GM19438 (cell line): ENCODE measurements around the gene LRP3.
"Not testable (repeated sequence)": the region's sequence is repeated elsewhere in the genome, so short reads cannot be mapped to it uniquely, and the experiment has no call there.

ENCODE experiments used
- ATAC-seq: cut with Tn5 transposase; IDR thresholded peaks from one replicate; pipeline ENCODE4 v1.9.1; 2021; ENCODE audit warnings: low read depth; ENCODE audit not compliant: unreplicated experiment

Gene LRP3

DNA sequence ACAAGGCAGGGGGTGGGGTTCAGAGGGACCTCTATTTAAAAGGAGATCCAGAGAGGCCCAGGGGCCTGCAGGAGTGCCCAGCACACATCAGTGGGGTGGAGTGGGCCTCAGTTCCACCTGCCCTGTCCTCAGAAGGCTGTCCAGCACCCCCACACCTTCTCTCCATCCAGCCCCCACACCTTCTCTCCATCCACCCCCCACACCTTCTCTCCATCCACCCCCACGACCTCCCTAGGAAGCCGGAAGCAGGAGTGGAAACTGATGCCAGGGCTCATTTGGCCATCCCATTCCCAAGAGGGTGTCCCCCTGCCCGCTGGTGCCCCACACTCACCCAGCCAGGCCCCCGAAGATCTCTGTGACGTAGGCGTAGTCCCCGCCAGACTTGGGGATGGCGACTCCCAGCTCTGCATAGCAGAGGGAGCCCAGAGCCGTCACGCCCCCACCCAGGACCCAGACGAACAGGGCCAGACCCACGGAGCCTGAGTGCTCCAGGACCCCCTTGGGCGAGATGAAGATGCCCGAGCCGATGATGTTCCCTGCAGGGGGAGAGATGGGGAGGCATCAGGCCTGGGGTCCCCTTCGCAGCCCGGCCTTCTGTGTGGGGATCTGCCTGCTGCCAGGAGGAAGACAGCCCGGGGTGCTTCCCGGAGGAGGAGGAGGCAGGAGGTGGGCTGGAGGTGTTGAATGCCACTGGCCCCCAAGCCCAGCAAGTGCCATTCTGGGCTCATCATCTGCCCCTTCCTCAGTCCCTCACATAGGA is 21.5 kb downstream of the LRP3 start:
- ATAC-seq = no peak

DNA sequence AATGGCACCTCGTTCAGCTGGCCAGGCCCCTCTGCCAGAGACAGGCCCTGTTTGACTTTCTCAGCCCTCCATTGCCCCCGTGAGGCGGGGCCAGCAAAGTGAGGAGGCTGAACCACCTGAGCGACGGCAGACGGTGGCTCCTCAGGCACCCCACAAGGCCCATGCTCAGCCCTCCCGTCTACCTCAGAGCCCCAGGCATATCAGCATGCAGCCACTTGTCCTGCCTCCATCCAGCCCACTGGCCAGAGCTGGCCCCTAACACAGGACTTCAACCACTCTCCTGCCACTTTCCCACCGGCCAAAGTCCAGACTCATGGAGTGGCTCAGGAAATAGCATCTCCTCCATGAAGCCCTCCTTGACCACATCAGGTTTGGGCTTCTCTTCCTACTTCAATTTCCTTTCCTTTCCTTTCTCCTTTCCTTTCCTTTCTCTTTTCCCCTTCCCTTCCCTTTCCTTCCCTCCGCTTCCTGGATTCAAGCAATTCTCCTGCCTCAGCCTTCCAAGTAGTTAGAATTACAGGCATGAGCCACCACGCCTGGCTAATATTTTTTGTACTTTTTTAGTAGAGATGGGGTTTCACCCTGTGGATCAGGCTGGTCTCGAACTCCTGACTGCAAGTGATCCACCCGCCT is 22.2 kb downstream of the LRP3 start:
- ATAC-seq = no peak

DNA sequence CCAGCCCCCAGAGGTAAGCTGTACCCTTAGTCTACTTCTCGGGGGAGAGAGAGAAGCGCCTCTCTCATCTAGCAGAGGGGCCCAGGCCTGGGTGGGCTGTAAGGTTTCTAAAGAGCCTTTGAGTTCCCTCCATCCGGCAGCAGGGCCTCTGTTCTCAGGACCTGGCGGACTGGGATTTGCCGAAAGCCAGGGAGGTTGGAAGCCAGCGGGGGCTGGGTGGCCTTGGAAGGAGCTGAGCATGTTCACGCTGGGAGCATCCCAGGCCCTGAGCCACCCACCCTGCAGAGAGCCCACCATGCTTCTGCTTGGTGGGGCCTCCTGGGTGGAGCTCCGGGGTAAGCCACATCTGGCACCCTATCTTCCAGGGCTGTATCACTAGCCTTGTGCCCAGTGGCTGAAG is 23.8 kb downstream of the LRP3 start:
- ATAC-seq = no peak

DNA sequence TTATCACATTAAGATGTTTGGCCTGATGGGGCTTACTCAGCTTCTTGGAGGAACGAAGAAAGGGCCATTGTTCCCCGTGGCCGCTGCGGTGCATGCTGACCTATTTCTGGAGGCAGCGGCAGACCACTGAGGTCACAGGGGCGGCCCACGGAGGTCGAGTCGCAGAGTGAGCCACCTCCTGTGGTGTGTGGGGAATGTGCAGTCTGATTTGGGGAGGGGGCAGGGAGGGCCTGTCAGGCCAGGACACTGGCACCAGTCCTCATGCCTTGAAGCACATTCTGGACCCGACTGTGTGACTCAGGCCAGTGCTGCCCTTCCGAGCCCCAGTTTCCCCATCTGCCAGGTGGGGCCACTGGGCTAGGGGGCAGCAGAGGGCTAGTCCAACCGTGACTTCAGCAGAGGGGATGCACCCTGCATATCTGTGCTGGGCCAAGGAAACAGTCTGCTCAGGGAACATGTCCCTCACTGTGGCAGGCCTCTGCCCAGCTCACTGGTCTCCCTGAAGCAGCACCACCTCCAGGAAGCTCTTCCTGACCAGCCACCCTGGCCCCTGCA is 25.2 kb downstream of the LRP3 start:
- ATAC-seq = no peak

DNA sequence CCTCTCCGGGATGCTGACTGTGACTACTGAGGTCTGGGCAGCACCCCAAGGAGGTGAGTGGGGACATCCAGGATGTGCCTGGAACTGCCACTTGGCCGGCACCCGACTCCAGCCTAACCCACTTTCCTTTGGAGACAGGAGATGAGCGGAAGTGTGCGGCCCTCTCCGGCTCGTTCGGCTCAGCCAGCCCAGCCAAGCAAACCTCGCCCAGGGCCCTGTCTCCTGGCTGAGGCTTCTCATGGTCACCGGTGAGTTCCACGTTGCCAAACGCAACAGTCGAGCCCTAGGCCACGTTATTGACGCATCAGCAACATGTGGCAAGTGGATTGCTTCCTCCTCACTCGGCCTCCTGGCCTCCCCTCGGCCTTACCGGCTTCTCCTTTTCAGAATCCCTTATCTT is 26.0 kb downstream of the LRP3 start:
- no peak for ATAC-seq

DNA sequence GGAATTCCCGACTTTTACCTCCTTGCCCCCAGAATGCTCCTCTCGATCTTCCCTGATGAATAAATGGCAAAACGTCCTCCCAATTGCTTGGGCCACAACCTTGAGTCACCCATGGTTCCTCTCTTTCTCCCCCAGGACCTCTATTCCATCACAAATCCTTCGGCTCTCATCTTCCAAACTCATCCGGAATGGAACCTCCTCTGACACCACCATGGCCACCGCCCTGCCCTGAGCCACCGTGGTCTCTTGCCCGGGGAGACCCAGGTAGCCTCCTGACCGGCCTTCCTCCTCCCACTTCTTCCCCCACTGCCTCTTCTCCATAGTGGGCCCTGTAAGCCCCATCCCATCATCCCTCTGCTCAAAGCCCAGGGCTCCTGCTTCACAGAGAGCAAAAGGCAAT is 26.6 kb downstream of the LRP3 start:
- ATAC-seq = no peak

DNA sequence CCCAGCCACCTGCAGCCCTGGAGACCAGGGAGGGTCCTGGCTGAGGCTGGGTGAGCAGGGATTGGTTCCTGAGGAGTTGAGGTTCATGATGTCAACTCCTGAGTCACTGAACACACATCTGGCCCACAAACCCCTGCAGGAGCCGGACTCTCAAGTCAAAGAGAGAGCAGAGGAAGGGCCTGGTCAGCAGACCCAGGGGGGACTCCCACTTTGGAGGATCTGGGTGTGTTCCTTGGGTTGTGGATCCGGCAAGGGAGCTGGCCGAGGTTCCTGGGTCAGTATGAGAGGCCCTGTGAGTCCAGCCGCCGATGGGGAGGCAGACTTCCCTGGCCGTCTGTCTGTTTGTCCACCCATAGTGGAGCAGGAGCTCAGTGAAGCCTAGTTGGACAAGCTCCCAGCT is 27.5 kb downstream of the LRP3 start:
- ATAC-seq = no peak

DNA sequence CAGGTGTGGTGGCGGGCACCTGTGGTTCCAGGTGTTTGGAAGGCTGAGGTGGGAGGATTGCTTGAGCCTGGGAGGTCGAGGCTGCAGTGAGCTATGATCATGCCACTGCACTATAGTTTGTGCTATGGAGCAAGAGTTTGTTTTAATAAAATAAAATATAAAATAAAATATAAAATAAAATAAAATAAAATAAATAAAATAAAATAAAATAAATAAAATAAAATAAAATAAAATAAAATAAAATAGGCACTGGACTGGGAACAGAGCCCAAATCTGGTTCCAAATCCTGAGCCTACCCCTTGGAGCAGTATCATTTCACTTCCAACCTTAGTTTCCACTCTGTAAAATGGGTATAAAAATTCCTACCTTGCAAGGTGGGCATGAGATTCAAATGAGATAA is 28.1 kb downstream of the LRP3 start:
- not testable (repeated sequence) for ATAC-seq

DNA sequence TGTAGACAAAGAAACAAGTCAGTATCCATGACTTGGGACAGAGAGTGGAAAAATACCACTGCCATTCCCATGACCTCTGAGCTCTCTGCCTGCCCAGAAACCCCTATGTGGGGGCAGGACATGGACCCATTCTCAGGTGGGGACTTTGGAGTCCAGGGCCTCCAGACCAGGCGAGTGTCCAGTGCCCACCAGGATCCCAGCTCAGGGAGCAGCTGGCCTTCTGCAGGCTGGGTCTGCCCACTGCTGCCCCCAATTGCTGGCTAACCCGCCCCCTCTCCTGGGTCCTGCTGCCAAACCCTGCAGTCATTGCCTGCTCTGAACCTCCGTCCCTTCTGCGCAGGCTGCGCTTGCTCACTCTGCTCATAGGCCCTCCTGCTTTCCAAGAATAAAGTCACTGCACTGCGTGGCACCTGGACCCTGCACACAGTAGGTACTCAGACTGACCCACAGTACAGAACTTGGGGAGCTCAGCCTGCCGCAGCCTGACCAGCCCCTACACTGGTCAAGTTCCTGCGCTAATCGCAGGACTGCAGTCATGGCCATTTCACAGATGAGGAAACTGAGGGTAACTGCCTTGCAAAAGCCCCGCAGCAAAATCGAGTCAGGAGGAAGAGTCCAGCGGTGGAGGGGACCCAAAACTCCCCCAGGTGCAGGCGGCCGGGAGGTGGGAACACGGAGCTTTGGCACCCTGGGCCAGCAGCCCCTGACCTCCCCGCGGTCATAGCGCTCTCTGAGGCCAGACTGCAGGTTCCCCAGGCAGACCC is 30.7 kb downstream of the LRP3 start:
- no peak for ATAC-seq

DNA sequence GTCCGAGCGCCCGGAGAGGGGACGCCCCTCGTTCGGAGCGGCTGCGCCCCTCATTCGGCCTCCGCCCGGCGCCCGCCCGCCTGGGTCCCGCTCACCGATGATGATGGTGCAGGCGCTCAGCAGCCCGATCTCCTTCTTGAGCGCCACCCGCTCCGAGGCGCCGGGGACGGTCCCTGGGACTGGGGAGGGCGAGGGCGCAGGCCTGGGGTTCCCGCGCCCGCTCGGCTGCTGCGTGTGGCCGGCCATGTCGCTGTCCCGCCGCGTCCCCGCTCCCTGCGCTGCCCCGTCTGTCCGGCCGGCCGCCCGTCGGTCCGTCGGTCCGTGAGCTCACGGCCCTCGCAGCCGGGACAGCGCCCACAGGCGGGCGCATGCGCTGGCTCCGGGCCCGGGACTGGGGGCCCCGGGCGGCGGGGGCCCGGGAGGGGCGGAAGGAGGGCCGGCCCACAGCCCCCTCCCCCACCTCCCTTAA is 31.4 kb downstream of the LRP3 start, which contains the start of gene SLC7A10:
SLC7A10 (minus strand) TSS at position 393 of the 469 bp plus-strand sequence; CDS start at position 246, 147 bp downstream.
- ATAC-seq = no peak

DNA sequence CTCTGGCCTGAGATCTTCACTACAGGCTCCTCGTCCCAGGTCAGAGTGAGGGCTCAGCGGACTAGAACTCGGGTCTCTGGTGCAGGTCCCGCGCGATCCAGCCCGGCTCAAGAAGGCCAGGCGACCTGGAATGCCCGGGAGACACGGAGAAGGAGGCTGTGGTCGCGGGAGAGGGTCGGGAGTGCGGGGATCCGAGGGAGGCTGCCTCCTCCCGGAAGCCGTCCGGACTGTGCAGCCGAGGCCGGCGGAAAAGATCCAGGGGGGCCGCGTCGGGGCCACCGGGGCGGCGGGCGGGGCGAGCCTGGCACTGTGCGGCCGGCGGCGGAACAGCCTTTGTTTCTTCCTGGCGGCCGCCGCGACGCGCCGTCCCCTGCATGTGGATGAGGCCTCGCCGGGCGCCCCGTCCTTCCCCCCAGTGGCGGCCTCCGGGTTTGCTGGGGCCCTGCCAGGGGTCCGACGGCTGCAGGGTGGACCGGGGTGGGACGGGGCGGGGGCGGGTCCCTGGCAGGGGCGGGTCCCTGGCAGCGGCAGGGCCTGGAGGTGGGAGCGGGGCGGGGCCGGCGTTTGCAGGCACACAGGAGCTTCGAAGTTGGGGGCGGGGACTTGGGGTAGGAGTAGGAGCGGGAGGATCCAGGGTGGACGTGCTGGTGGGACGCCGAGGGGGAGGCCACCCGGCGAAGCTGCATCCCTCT is 32.6 kb downstream of the LRP3 start:
- ATAC-seq = no peak

DNA sequence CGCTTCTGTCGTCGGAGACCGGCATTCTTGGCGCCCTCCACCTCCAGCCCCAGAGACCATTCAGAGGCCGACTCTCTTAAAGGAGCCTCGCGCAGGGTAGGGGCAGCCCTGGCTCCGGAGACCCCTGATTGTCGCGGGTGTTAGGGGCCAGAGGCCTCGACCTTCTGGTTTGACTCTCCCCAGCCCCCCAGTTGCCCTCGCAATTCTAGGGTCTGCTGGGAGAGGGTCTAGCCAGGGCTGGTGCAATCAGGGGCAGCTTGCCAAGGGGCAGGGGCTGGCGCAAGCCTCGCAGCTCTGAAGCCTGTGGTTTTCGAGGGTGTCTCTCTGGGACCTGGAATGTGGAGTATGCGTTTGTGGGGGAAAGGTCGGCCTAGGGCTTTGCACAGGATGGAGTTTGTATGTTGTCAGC is 33.1 kb downstream of the LRP3 start:
- ATAC-seq = no peak

DNA sequence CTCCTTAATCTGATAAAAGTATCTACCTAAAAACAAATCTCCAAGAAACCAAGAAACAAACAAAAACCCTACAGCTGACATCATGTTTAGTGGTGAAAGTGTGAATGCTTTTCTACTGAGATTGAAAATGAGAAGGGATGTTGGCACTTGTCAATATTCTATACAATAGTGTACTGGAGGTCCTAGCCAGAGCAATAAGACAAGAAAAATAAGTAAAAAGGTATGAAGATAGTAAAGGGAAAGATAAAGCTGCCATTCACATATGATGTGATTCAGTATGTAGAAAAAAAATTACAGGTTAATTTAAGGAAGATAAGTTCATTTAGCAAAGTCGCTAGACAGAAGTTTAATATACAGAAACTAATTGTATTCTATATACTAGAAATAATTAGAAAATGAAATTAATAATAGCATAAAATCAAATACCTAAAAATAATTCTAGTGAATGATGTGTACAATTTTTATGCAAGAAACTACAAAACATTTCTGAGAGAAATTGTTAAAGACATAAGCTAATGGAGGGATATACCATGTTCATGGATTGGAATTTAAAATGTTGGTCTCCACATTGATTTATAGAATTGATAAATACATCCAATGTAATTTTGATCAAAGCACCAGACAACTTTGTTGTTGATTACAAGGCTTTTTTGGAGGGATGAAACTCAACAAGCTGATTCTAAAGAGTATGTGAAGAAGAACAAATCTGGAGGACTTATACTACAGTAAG is 33.9 kb downstream of the LRP3 start:
- ATAC-seq = no peak

DNA sequence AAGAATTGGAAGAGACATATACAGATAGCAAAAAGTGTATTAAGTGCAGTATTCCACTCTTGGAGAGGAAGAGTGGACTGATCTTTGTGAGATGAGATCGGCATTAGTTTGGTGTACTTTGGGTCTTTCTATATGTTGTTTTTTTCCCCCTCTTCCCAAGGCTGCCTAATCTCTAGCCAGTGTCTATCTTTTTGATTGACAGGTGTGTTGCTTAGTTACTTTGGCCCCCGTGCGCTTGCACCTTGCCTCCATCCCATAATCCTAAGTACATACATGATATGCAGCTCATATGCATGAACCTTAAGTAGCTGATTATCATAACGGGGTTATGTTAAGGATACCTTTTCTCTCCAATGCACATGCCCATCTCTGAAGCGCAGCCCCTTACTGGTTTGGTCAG is 35.8 kb downstream of the LRP3 start:
- no peak for ATAC-seq

DNA sequence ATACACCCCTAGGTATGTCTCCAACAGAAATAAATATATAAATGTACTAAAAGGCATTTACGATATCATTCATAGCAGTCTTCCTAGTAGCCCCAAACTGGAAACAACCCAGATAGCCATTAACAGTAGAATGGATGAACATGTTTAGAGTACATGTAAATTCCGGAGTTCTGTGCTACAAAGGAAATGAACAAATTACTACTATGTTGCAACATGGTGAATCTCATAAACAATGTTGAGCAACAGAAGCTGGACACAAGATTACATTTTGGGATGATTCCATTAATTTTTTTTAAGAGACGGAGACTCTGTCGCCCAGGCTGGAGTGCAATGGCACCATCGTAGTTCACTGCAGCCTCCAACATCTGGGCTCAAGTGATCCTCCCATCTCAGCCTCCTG is 37.4 kb downstream of the LRP3 start:
- ATAC-seq = no peak

DNA sequence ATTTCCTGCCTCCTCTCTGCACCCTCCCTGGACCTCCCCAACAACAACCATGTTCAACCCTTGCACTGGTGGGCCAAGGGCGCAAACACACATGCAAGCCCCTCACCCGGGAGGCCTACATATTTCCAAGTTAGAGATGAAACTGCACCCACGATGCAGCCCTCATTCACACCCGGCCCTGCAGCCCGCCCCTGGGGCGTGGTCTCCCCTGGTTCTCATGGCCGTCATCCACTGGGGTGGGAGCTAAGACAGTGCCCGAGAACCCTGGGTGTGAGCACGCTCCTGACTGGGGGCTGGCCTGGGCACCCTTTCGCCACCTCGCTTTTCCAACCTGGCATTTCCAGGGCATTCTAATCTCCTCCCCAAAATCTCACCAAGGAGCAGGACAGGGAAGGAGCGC is 38.5 kb downstream of the LRP3 start:
- ATAC-seq = no peak

DNA sequence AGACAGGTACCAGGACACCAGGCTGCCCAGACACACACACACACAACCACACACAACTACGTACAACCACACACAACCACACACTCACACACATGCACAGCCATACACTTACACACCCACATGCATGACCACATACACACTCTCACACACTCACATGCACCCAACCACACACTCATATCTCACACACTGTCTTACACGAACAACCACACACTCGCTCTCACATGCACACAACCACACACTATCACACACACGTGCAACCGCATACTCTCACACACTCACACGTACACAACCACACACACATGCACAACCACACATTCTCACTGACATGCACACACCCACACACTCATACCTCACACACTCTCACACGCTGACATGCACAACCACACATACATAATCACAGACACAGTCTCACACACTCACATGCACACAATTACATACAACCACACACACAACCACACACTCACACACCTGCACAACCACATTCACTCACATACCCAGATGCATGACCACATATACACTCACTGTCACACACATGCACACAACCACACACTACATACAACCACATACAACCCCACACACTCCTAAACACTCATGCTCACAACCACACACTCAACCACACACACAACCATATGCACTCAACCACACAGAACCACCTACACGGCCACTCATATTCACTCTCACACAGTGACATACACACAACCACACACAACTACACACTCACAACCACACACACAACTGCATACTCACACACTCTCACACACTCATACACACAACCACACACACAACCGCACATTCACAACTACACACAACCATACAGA is 39.1 kb downstream of the LRP3 start:
- ATAC-seq = no peak

DNA sequence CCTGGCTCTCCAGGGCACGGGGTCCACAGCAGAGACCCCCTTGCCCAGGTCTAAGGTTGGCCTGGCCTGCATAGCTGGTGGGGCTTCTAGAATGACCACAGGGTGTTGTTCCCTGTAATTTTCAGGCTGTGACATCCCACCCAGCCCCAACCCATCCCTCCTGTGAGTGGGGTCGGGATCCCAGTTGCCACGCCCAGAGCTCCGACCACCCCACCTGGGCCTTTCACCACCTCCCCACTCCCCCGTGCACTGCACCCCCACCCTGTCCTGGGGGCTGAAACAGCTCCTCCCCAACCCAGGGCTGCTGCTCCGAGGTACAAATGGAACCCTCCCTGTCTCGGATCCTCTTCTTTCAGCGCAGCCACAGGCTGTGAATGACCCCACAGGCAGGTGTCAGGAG is 40.0 kb downstream of the LRP3 start:
- ATAC-seq = no peak

DNA sequence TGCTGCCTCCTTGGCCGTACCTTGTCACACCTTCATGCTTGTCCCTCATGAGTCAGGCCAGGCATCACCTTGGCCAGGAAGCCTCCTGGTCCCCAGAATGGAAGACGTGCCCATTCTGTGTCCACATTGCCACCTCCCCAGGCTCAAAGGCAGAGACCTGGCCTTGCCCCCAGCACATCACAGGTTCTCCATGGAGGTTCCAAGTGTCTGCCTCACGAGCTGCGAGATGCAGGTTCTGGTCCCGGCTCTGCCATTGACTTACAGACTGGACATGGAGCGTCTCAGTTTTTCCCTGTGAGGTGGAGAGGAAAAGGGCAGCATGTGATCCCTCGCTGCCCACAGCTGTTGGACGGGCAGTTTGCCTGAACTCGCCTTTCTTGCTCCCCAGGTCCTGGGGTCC is 40.6 kb downstream of the LRP3 start:
- no peak for ATAC-seq
